WTC11 (cell line): ENCODE results near the gene CLEC10A. TPM values are rescaled to one million over a fixed set of nuclear protein-coding genes. Genes with fewer than 3 reads are reported as not detected.

Source experiments
- ATAC-seq: fragments of 200-7000 bp; cut with Tn5 transposase; 2 replicates; pipeline ENCODE4 v1.10.0; 2021; ENCODE audit warnings: mild to moderate bottlenecking, moderate library complexity
- CTCF ChIA-PET: fragments of 300-600 bp; sonication (Branson Sonifier 250); formaldehyde crosslinking; loops from one replicate; lab custom pipeline; 2021; ENCODE audit warnings: antibody characterized with exemption; lab: Charles Lee
- POLR2A ChIA-PET: fragments of 350-600 bp; sonication (Branson Sonifier 250); formaldehyde crosslinking; loops from one replicate; lab custom pipeline; 2021; ENCODE audit warnings: antibody characterized with exemption; lab: Charles Lee
- DNase-seq: peaks from one replicate; pipeline ENCODE4 v3.0.0; 2021; ENCODE audit warnings: low spot score
- H3K27ac Mint-ChIP-seq: 2 replicates; pipeline ENCODE4 v1.8.0; 2021; ENCODE audit warnings: mixed read lengths
- H3K27me3 Mint-ChIP-seq: 2 replicates; pipeline ENCODE4 v1.8.0; 2021; ENCODE audit warnings: low read depth, mild to moderate bottlenecking, moderate library complexity, mixed read lengths
- H3K36me3 Mint-ChIP-seq: 2 replicates; pipeline ENCODE4 v1.8.0; 2021; ENCODE audit warnings: mixed read lengths
- H3K4me1 Mint-ChIP-seq: 2 replicates; pipeline ENCODE4 v1.8.0; 2022; ENCODE audit warnings: mixed read lengths
- H3K4me3 Mint-ChIP-seq: 2 replicates; pipeline ENCODE4 v1.8.0; 2021; ENCODE audit warnings: mild to moderate bottlenecking, moderate library complexity, mixed read lengths
- H3K9me3 Mint-ChIP-seq: 2 replicates; pipeline ENCODE4 v1.8.0; 2021; ENCODE audit warnings: mixed read lengths
- E2F5 ChIP-seq: sonication (generic); formaldehyde crosslinking; IDR thresholded peaks from 2 replicates; pipeline ENCODE4 v1.8.1; 2022; ENCODE audit warnings: mild to moderate bottlenecking, moderate library complexity, missing genetic modification reagents
- ELF4 ChIP-seq: sonication (generic); formaldehyde crosslinking; IDR thresholded peaks from 2 replicates; pipeline ENCODE4 v1.8.1; 2022; ENCODE audit warnings: low read depth, mild to moderate bottlenecking, moderate library complexity, missing genetic modification reagents
- EMX1 ChIP-seq: fragments of 250-450 bp; sonication (Bioruptor Pico); IDR thresholded peaks from 2 replicates; pipeline ENCODE4 v1.8.0; 2021; ENCODE audit warnings: mild to moderate bottlenecking
- ESRRA ChIP-seq: sonication (generic); formaldehyde crosslinking; IDR thresholded peaks from 2 replicates; pipeline ENCODE4 v1.8.1; 2022; ENCODE audit warnings: mild to moderate bottlenecking, missing genetic modification reagents, borderline replicate concordance
- GABPB1 ChIP-seq: sonication (generic); formaldehyde crosslinking; IDR thresholded peaks from 2 replicates; pipeline ENCODE4 v1.8.1; 2023; ENCODE audit warnings: mild to moderate bottlenecking, missing genetic modification reagents
- IRF2 ChIP-seq: sonication (generic); formaldehyde crosslinking; IDR thresholded peaks from 2 replicates; pipeline ENCODE4 v1.8.0; 2022; ENCODE audit warnings: low read depth, missing genetic modification reagents, borderline replicate concordance
- JUN ChIP-seq: sonication (generic); formaldehyde crosslinking; IDR thresholded peaks from 2 replicates; pipeline ENCODE4 v1.8.0; 2023; ENCODE audit warnings: mild to moderate bottlenecking, missing genetic modification reagents
- KAT7 ChIP-seq: sonication (generic); formaldehyde crosslinking; IDR thresholded peaks from 2 replicates; pipeline ENCODE4 v1.8.1; 2023; ENCODE audit warnings: missing genetic modification reagents, mild to moderate bottlenecking, borderline replicate concordance
- MYBL2 ChIP-seq: sonication (generic); formaldehyde crosslinking; IDR thresholded peaks from 2 replicates; pipeline ENCODE4 v1.8.1; 2023; ENCODE audit warnings: mild to moderate bottlenecking, moderate library complexity, missing genetic modification reagents
- NFE2L1 ChIP-seq: sonication (generic); formaldehyde crosslinking; IDR thresholded peaks from 2 replicates; pipeline ENCODE4 v1.8.1; 2023; ENCODE audit warnings: missing genetic modification reagents
- NR2C2 ChIP-seq: sonication (generic); formaldehyde crosslinking; IDR thresholded peaks from 2 replicates; pipeline ENCODE4 v1.8.0; 2022; ENCODE audit warnings: mild to moderate bottlenecking, missing genetic modification reagents
- OVOL2 ChIP-seq: fragments of 250-450 bp; sonication (Bioruptor Pico); IDR thresholded peaks from 2 replicates; pipeline ENCODE4 v1.9.0; 2021; ENCODE audit warnings: mild to moderate bottlenecking, borderline replicate concordance
- PRDM15 ChIP-seq: sonication (generic); formaldehyde crosslinking; IDR thresholded peaks from 2 replicates; pipeline ENCODE4 v1.8.0; 2022; ENCODE audit warnings: missing genetic modification reagents
- RELA ChIP-seq: sonication (generic); formaldehyde crosslinking; IDR thresholded peaks from 2 replicates; pipeline ENCODE4 v1.8.1; 2022; ENCODE audit warnings: missing genetic modification reagents, mild to moderate bottlenecking, borderline replicate concordance
- SP1 ChIP-seq: sonication (generic); formaldehyde crosslinking; conservative IDR thresholded peaks from 2 replicates; pipeline ENCODE4 v1.8.1; 2022; ENCODE audit warnings: missing genetic modification reagents
- STAT6 ChIP-seq: sonication (generic); formaldehyde crosslinking; conservative IDR thresholded peaks from 2 replicates; pipeline ENCODE4 v1.8.1; 2023; ENCODE audit warnings: mild to moderate bottlenecking, low read depth, missing genetic modification reagents, moderate library complexity
- USF2 ChIP-seq: sonication (generic); formaldehyde crosslinking; IDR thresholded peaks from 2 replicates; pipeline ENCODE4 v1.8.1; 2023; ENCODE audit warnings: mild to moderate bottlenecking, missing genetic modification reagents, moderate library complexity
- ZBTB43 ChIP-seq: sonication (generic); formaldehyde crosslinking; IDR thresholded peaks from 2 replicates; pipeline ENCODE4 v1.8.1; 2023; ENCODE audit warnings: mild to moderate bottlenecking, missing genetic modification reagents
- total RNA-seq: library from RNA; stranded (reverse); gene quantifications from 3 replicates; pipeline ENCODE4 v1.2.3, GENCODE V29; 2021

The CLEC10A gene
- total RNA-seq, 1 experiment from 2014 or later: not detected

- TF ChIP-seq PRDM15 (CRISPR knock-in tag) (no peak), USF2 (CRISPR knock-in tag) (no peak), STAT6 (CRISPR knock-in tag) (no peak)
Measured at GRCh38 chr17:7027335-7027734, 52.7 kb downstream of the CLEC10A start (continued).

GRCh38 chr17:7026471-7027115, 53.5 kb downstream of the CLEC10A start:
- H3K27ac Mint-ChIP-seq: no peak overlapping the region
- peaks cover 26% of the 10 kb centered on the region for H3K36me3 Mint-ChIP-seq
- CTCF ChIA-PET: interaction anchor here (1.4 kb wide), 1 partner anchor 9 kb away, joined by 4 read pairs; the partner anchor contains the start of gene SLC16A13

GRCh38 chr17:7025245-7025644, 54.8 kb downstream of the CLEC10A start:
- H3K4me3 Mint-ChIP-seq: no peak overlapping the region
- H3K27ac Mint-ChIP-seq: no peak overlapping the region
- ChIA-PET CTCF (interaction anchor here (0.8 to 1.2 kb wide), 2 partner anchors 29 to 139 kb away, joined by 3 read pairs; partner anchors contain the start of gene ALOX12), POLR2A (interaction anchor here (1.4 kb wide), 1 partner anchor 10 kb away, joined by 4 read pairs; the partner anchor contains the start of gene SLC16A13)
- peaks cover 25% of the 10 kb centered on the region for H3K36me3 Mint-ChIP-seq
- H3K9me3 Mint-ChIP-seq: no peaks in the 10 kb centered on the region
- peaks cover 47% of the 10 kb centered on the region for H3K27me3 Mint-ChIP-seq
- ATAC-seq (no peak), DNase-seq (no peak)
- H3K4me1 Mint-ChIP-seq: peaks cover 34% of the 10 kb centered on the region
- TF ChIP-seq SP1 (CRISPR knock-in tag) (no peak), ELF4 (CRISPR knock-in tag) (no peak), GABPB1 (CRISPR knock-in tag) (no peak), OVOL2 (CRISPR knock-in tag) (no peak), IRF2 (CRISPR knock-in tag) (no peak), MYBL2 (CRISPR knock-in tag) (no peak), PRDM15 (CRISPR knock-in tag) (no peak)

More at GRCh38 chr17:7026471-7027115, 53.5 kb downstream of the CLEC10A start:
- TF ChIP-seq GABPB1 (CRISPR knock-in tag) (no peak), JUN (no peak), NR2C2 (CRISPR knock-in tag) (no peak), ESRRA (CRISPR knock-in tag) (no peak), NFE2L1 (CRISPR knock-in tag) (no peak), ZBTB43 (no peak), KAT7 (no peak), E2F5 (no peak), RELA (no peak), EMX1 (no peak)
- Mint-ChIP-seq H3K9me3 (no peaks in the 10 kb centered on the region), H3K27me3 (peaks cover 36% of the 10 kb centered on the region), H3K4me1 (peaks cover 21% of the 10 kb centered on the region), H3K4me3 (no peak overlapping the region)
- ATAC-seq (no peak), DNase-seq (no peak)
- POLR2A ChIA-PET: interaction anchor here (1.1 to 1.4 kb wide), 2 partner anchors 9 kb away, joined by 3 to 4 read pairs; partner anchors contain the start of gene SLC16A13
